ENCODE measurements around the gene KYAT1.

GRCh38 chr9:128891321-128892220 lies 9.8 kb upstream of the KYAT1 start:
- TF ChIP-seq CTCF (IDR thresholded peaks at IDR 0.05 in 8 of 11, conservative IDR thresholded peaks at IDR 0.05 in 3 of 11) (no peak), POLR2A (IDR thresholded peaks at IDR 0.05) (no peak)

All from spleen (tissue), 7 donors.